22Rv1 (cell line): ENCODE results near the gene MCF2L.
A peak's percentile ranks its signal among the peaks of the same experiment; 100 is the strongest.

Experiments
- H3K27ac ChIP-seq: fragments of 450-650 bp; 2 replicates; pipeline ENCODE4 v1.5.1; 2017
- ZFX ChIP-seq: fragments of 450-650 bp; IDR thresholded peaks from 2 replicates; pipeline ENCODE4 v1.6.1; 2017; ENCODE audit warnings: antibody characterized with exemption, borderline replicate concordance
- TF ChIP-seq, protein P1 (sequence below): fragments of 450-650 bp; IDR thresholded peaks from 2 replicates; pipeline ENCODE4 v1.5.1; 2017; ENCODE audit warnings: mild to moderate bottlenecking

Gene MCF2L

DNA sequence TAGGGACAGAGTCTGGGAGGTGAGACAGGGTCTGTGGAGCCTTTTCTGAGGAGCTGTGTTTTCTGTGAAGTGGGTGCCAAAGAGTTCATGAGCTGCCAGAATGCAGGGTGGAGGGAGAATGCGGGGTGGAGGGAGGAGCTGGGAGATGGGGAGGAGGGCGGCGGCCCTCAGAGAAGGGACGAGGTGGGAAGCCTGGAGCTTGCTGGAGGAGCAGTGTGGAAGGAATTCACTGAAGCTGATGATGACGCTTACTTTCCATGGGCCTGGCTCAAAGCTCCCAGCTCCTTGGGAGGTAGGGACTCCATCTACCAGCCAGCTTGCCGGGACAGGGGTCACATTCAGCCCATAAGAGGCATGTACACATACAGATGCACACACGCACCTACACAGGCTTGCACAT lies 62.5 kb downstream of the MCF2L start:
- H3K27ac ChIP-seq = no peak overlapping the region
- no peak for TF ChIP-seq ZFX
- TF ChIP-seq, protein P1, sequence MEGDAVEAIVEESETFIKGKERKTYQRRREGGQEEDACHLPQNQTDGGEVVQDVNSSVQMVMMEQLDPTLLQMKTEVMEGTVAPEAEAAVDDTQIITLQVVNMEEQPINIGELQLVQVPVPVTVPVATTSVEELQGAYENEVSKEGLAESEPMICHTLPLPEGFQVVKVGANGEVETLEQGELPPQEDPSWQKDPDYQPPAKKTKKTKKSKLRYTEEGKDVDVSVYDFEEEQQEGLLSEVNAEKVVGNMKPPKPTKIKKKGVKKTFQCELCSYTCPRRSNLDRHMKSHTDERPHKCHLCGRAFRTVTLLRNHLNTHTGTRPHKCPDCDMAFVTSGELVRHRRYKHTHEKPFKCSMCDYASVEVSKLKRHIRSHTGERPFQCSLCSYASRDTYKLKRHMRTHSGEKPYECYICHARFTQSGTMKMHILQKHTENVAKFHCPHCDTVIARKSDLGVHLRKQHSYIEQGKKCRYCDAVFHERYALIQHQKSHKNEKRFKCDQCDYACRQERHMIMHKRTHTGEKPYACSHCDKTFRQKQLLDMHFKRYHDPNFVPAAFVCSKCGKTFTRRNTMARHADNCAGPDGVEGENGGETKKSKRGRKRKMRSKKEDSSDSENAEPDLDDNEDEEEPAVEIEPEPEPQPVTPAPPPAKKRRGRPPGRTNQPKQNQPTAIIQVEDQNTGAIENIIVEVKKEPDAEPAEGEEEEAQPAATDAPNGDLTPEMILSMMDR = no peak

GRCh38 chr13:113032291-113032690 lies 63.3 kb downstream of the MCF2L start:
- no peak overlapping the region for H3K27ac ChIP-seq
- TF ChIP-seq ZFX = no peak
- TF ChIP-seq, protein P1 = no peak

DNA sequence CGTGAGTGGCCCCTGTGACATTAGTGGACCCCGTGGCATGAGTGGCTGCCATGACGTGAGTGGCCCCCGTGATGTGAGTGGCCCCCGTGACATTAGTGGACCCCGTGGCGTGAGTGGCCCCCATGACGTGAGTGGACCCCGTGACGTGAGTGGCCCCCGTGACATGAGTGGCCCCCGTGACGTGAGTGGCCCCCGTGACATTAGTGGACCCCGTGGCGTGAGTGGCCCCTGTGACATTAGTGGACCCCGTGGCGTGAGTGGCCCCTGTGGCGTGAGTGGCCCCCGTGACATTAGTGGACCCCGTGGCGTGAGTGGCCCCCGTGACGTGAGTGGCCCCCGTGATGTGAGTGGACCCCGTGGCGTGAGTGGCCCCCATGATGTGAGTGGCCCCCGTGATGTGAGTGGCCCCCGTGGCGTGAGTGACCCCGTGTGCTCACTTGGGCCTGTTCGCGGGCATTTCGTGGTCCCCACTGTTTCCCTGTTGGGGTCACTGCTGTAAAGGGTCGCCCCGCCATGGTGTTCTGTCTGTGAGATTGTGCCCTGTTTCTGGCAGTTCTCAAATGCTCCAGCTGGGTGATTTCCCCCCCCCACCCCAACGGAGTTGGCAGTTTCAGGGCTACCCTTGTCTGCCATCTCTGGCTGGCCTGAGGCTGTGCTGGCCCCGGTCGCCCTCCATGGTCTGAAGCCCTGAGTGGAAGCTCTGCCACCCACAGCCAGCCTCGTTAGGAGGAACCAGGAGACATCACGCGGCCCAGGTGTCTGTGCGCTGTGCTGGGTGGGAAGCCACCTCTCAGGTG lies 64.2 kb downstream of the MCF2L start:
- no peak overlapping the region for H3K27ac ChIP-seq
- no peak for TF ChIP-seq ZFX
- TF ChIP-seq, protein P1 = no peak

DNA sequence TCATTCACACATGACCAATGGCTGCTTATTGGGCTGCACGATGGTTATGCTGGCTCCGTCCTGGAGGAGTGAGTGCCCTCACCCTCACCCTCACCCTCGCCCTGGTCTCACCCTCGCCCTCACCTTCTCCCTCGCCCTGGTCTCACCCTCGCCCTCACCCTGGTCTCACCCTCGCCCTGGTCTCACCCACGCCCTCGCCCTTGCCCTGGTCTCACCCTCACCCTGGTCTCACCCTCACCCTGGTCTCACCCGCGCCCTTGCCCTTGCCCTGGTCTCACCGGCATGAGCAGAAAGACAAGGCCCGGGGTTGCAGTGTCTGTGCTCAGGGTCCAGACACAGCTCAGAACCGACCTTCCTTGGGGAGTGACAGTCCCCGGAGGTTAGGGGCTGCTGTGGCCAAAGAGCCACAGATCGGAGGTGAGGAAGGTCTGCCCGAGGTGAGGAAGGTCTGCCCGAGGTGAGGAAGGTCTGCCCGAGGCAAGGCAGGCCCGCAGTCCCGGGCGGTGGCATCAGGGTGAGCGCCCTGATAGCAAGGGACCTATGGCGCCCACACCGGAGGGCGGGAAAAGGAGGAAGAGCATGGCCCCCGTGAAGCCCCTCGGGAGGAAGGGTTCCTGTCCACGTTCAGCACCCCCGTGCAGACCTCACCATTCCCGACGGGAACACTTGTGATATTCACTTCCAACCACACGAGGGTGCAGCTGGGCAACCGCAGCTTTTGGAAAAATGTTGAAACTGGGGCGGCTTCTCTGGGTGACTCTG lies 65.6 kb downstream of the MCF2L start:
- H3K27ac ChIP-seq = no peak overlapping the region
- no peak for TF ChIP-seq ZFX
- TF ChIP-seq, protein P1 = peak; percentile 72

GRCh38 chr13:113035213-113035800 lies 66.3 kb downstream of the MCF2L start:
- TF ChIP-seq, protein P1 = peak; percentile 28; the same call in 1 of the 2 replicates
- TF ChIP-seq ZFX = no peak
- no peak overlapping the region for H3K27ac ChIP-seq

DNA sequence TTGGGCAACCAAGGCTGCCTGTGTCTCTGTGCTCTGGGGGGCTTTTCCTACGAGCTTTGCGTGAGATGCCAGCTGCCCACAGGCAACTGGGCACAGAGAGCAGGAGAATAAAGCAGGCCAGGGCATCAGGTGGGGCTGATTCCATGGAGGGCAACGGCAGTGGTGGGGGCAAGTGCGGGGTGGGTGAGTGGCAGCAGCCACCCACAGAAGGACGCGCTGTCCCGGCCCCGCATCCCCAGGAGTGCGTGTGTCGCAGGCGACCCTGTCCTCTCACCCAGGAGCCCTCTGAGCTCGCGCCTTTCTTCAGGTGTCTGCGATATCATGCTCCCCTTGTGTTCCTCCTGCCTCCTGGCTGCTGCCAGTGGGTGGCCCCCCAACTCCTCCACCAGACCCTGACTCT lies 67.4 kb downstream of the MCF2L start:
- TF ChIP-seq ZFX = no peak
- TF ChIP-seq, protein P1 = no peak
- no peak overlapping the region for H3K27ac ChIP-seq
